Measurements from ENCODE around the gene VWA3A.
"Not testable (repeated sequence)": the region's sequence is repeated elsewhere in the genome, so short reads cannot be mapped to it uniquely, and the experiment has no call there.

Gene VWA3A

GRCh38 chr16:22139008-22139407, 46.7 kb downstream of the VWA3A start:
- DNase-seq, result no peak

- DNase-seq, result no peak
Measured at GRCh38 chr16:22139732-22140131, 47.4 kb downstream of the VWA3A start.

DNA sequence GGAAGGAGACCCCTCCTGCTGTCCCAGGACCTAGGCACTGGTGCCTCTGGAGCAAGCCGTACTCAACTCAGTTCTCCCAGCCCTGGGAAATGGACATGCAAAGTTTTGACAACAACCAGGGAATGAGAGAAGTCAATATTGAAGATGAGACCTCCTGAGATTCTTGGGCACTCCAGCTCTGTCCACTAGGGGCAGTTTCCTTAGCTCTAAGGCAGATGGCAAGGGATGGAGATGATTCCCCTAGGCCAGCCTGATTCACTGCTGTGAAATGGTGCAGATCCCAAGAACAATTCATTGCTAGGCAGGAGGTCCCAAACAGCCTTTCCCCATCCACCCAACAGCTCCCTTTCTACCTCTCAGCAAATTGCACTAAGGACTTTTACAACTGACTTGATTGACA, 49.4 kb downstream of the VWA3A start:
- DNase-seq, result no peak

DNA sequence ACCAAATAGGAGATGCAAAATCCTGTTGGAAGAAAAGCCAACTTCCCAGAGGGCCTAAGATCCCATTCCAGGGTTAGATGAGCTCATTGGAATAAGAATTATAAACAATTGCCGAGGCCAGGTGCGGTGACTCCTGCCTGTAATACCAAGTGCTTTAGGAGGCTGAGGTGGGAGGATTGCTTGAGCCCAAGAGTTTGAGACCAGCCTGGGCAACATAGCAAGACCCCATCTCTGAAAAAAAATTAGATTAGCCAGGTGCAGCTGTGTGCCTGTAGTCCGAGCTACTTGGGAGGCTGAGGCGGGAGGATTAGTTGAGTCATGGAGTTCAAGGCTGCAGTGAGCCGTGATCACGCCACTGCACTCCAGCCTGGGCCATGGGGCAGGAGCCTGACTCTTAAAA, 52.2 kb downstream of the VWA3A start:
- no peak for DNase-seq

- DNase-seq, result no peak
Measured at GRCh38 chr16:22147853-22148252, 55.5 kb downstream of the VWA3A start.

DNA sequence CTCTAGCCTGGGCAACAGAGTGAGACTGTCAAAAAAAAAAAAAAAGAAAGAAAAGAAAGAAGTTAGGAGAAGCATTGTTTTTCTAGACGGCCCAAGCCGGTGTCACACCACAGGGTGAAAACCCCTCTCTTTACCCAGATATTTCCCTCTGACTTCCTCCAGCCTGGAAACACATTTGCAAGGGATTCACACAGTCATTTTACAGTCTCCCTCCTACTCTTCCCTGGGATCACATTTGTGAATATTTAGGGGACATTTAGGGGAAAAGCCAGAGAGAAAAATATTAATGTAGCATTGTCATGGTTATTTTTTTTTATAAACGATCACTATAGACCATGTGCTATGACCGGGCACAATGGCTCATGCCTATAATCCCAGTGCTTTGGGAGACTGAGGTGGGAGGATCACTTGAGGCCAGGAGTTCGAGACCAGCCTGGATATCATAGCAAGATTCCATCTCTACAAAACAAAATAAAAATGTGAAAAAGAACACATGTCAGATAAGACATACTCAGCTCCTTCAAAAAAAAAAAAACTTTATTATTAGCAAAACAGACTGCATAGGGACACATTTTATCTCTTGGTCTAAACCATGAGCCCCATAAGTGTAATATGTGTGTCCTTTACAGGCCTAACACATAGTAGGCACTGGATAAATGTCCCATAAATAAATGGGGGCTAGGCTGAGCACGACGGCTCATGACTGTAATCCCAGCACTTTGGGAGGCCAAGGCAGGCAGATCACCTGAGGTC, 59.1 kb downstream of the VWA3A start:
- no peak for DNase-seq

GRCh38 chr16:22152316-22152715, 60.0 kb downstream of the VWA3A start:
- no peak for DNase-seq

DNA sequence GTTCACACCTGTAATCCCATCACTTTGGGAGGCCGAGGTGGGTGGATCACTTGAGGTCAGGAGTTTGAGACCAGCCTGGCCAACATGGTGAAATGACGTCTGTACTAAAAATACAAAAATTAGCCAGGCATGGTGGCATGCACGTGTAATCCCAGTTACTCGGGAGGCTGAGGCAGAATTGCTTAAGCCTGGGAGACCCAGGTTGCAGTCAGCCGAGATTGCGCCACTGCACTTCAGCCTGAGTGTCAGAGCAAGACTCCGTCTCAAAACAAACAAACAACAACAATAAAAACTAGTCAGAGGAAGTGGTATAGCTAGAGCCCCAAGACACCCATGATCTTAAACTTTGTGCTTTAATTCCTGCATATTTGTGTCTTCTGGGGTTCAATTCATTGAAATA, 60.7 kb downstream of the VWA3A start:
- not testable (repeated sequence) for DNase-seq

DNA sequence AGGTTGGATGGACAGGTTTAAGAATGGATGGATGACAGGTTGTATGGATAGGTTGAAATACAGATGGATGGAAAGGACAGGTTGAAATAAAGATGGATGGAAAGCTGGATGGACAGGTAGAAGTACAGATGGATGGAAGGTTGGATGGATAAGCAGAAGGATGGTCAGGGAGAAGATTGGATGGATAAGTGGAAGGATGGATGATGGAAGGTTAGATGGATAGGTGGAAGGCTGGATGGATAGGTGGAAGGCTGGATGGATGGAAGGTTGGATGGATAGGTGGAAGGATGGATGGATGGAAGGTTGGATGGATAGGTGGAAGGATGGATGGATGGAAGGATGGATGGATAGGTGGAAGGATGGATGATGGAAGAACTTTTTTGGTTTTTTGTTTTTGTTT, 69.1 kb downstream of the VWA3A start:
- DNase-seq, result no peak

GRCh38 chr16:22161999-22162655, 69.8 kb downstream of the VWA3A start, which contains the start of gene SDR42E2:
TSS of gene SDR42E2 (plus strand) at chr16:22162506. CDS start at chr16:22165583, 3,077 bp downstream.
- no peak for DNase-seq

GRCh38 chr16:22162656-22163009, 70.3 kb downstream of the VWA3A start:
- no peak for DNase-seq

DNA sequence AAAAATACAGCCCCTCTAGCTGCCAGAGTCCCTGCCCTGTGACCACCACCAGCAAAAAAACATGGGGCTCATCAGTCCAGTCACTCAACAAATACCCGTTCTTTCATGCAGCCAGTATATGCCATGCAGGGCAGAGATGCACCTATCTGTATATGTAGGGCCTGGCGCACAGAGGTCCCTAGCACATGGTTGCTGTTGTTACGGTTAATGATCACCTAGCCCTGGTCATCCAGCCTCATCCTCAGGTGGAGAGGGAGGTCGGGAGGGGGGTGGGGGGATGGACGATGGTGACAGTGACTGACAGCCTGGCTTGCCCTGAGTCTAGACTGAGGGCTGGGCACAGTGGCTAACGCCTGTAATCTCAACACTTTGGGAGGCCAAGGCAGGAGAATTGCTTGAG, 71.5 kb downstream of the VWA3A start:
- no peak for DNase-seq

GRCh38 chr16:22164482-22164881, 72.1 kb downstream of the VWA3A start:
- no peak for DNase-seq

- no peak for DNase-seq
Measured at GRCh38 chr16:22165508-22166285, 73.4 kb downstream of the VWA3A start.

DNA sequence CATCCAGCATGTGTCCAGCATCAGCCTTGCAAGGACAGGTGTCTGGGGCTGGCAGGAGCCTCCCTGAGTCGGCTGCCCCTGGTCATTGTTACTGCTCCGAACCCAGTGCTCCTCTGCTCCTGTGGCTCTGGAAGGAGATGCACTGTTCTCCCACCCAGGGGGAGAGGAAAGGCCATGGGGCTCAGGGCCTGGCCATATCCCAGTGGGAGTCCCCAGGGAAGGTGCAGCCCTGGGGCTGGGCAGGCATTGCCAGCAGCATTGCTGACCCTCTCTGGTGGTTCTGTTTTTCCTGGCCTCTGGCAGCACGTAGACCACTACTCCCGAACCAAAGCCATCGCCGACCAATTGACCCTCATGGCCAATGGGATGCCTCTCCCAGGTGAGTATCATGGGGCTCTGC, 79.6 kb downstream of the VWA3A start:
- DNase-seq, result no peak

DNA sequence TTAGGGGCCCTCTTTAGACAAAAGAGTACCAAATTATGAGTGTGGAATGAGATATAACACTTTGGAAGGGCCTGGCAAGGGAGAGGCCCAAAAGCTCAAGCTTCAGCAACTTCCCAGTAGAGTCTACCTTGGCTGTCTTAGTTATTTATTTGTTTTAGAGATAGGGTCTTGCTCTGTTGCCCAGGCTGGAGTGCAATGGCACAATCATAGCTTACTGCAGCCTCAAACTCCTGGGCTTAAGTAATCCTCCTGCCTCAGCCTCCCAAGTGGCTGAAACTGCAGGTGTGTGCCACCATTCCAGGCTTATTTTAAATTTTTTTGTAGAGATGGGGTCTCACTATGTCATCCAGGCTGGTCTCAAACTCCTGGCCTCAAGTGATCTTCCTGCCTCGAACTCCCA, 80.3 kb downstream of the VWA3A start:
- DNase-seq, result not testable (repeated sequence)

- no peak for DNase-seq
Measured at GRCh38 chr16:22174642-22175041, 82.3 kb downstream of the VWA3A start.

- DNase-seq, result no peak
Measured at GRCh38 chr16:22177968-22178930, 85.9 kb downstream of the VWA3A start.

- DNase-seq, result no peak
Measured at GRCh38 chr16:22181426-22181825, 89.1 kb downstream of the VWA3A start.

GRCh38 chr16:22181843-22182242, 89.5 kb downstream of the VWA3A start:
- DNase-seq, result no peak

DNA sequence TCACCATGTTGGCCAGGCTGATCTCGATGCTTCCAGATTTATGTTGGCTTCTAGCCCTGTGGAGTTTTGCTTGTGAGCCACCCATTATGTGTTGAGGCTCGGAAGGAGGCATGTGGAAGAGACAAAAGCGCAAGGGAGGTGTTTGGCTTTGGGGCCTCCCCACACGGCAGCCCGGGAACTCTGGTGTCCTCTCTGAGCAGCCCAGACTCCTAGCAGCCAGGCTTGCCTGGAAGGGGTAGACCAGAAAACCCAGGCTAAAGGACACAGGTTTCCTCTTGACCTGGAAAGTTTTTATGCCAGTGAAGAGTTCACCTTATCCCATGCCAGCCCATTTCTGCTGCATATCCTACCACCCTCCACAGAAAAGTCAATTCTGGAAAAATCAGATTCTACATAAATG, 91.0 kb downstream of the VWA3A start:
- no peak for DNase-seq

GRCh38 chr16:22183901-22184614, 91.7 kb downstream of the VWA3A start:
- DNase-seq, result no peak
